Upper lobe of left lung (tissue), 6 donors: ENCODE measurements around the gene MAP2K5. TPM values are rescaled to one million over a fixed set of nuclear protein-coding genes. Genes with fewer than 3 reads are reported as not detected.

ENCODE experiments used
- ATAC-seq, 2 donors: fragments of 200-7000 bp; cut with Tn5 transposase; one replicate each; pipeline ENCODE4 v1.9.1; 2022; ENCODE audit warnings: mild to moderate bottlenecking in 2 of 2, moderate library complexity in 2 of 2; ENCODE audit not compliant: low FRiP score in 2 of 2
- DNase-seq, 2 donors: peaks; one replicate each; pipeline ENCODE4 v3.0.0-alpha.2; 2019 to 2020
- H3K27ac ChIP-seq, 4 donors: fragments of 200-600 bp; sonication (generic); one replicate each; pipeline ENCODE4 v1.5.1; 2016 to 2019
- H3K27me3 ChIP-seq, 4 donors: fragments of 200-600 bp; sonication (generic); one replicate each; pipeline ENCODE4 v1.5.1; 2017 to 2019
- H3K36me3 ChIP-seq, 4 donors: fragments of 200-600 bp; sonication (generic); one replicate each; pipeline ENCODE4 v1.5.1; 2016 to 2019
- H3K4me1 ChIP-seq, 4 donors: fragments of 200-600 bp; sonication (generic); one replicate each; pipeline ENCODE4 v1.5.1; 2018 to 2019
- H3K4me3 ChIP-seq, 4 donors: fragments of 200-600 bp; sonication (generic); one replicate each; pipeline ENCODE4 v1.5.1; 2017 to 2019; ENCODE audit warnings: mild to moderate bottlenecking in 2 of 4, moderate library complexity in 1 of 4
- H3K9me3 ChIP-seq, 4 donors: fragments of 200-600 bp; sonication (generic); one replicate each; pipeline ENCODE4 v1.5.1; 2018 to 2019
- EP300 ChIP-seq, 4 donors: sonication (generic); formaldehyde crosslinking; IDR thresholded peaks; one replicate each; pipeline ENCODE4 v1.5.1; 2017; ENCODE audit warnings: antibody characterized with exemption in 4 of 4, control low read depth in 2 of 4
- POLR2A ChIP-seq, 4 donors: fragments of 450-650 bp; IDR thresholded peaks; one replicate each; pipeline ENCODE4 v1.5.1; 2016 to 2017; ENCODE audit warnings: antibody characterized with exemption in 4 of 4, mild to moderate bottlenecking in 2 of 4
- POLR2AphosphoS5 ChIP-seq, 2 donors: sonication (generic); formaldehyde crosslinking; IDR thresholded peaks; one replicate each; pipeline ENCODE4 v1.5.1; 2017; ENCODE audit warnings: antibody characterized with exemption in 2 of 2
- WGBS, 2 donors: methylation state at CpG; one replicate each; pipeline ENCODE4 v1.1.5; 2017 to 2018; 5-methylcytosine and 5-hydroxymethylcytosine counted together
- total RNA-seq, 6 donors: library from RNA; depleted of rRNA in 4 of 6; stranded (reverse); fragments of >200 nt in 4 of 6; gene quantifications; one replicate each; pipeline versions ENCODE4 v1.1.0 to v1.2.1, GENCODE V29; 2016 to 2021
- TF ChIP-seq, protein P1 (sequence below), 6 experiments: fragments of 450-650 bp in 4 of 6; fragments of 200-600 bp in 2 of 6; sonication (generic) in 2 of 6; IDR thresholded peaks; one replicate each; pipeline ENCODE4 v1.5.1; 2016 to 2019; ENCODE audit warnings: antibody characterized with exemption in 6 of 6
- donor health status: DM: no; HTN: no; CAD: no; lungs with moderate emphysema.
- donor health status: DM: no; HTN: yes; CAD: no; lungs with severe emphysema.

Gene MAP2K5
- total RNA-seq, 6 donors from 2014 or later: 7.8 to 25.6 (median 16.0) TPM

DNA sequence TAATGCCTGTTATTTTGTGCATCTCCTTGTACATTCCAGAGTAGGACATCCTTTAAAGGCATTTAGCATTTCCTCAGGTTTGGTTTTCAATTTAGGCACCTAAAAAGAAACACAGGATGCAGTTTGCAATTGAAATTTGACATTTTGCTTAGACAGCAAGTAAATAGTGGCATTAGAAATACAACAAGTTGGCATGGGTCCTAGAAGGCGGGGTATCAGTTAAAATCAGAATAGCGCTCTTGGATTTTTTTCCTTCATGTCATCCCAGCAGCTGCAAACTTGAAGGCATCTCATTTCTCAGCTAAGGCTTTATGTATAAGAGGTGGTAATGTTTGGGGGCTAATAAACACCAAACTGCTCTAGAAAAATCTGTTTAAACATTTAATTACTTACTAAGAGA is 235.3 kb downstream of the MAP2K5 start:
- Histone ChIP-seq H3K4me3 (no peak overlapping the region), H3K27ac (no peak overlapping the region), H3K27me3 (no peaks in the 10 kb centered on the region), H3K4me1 (no peaks in the 10 kb centered on the region), H3K9me3 (no peaks in the 10 kb centered on the region), H3K36me3 (peaks cover 0 to 3% (median under 1%) of the 10 kb centered on the region in 4 donors)
- DNase-seq: no peak
- TF ChIP-seq EP300 (IDR thresholded peaks at IDR 0.05) (no peak), POLR2A (IDR thresholded peaks at IDR 0.05) (no peak)
- no peak for ATAC-seq
- 58 to 66% methylated on average over 2 of the region's 2 CpGs for WGBS, 2 donors

DNA sequence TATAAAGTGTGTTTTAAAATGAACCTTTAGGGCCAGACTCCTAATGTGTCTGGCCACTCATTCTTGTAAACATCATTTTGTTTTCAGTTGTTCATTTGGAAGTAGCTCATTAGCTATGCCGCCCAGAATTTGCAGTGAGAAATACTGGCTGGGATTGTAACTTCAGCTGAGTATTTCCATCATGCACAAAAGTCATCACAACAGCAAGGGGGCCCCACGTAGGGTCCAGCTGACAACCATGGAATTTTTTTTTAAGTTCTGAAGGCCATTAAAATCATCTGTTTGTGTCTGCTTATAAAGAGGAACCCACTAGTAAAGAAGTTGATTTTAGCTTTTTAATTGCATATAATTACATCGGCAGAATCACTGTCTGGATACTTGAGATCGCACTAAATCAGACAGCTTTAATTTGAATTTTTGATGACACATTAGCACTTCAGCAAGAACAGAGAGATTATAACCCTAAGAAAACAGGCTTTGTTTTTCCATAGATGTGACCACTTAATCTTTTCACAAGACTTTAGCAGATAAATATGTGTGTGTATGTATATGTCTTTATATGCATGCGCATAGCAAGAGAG is 236.6 kb downstream of the MAP2K5 start:
- no peak overlapping the region for H3K4me3 ChIP-seq
- no peaks in the 10 kb centered on the region for H3K4me1 ChIP-seq
- no peak for ATAC-seq
- H3K36me3 ChIP-seq: peaks cover 0 to 9% (median 3%) of the 10 kb centered on the region in 4 donors
- 78 to 86% methylated on average over 5 of the region's 5 CpGs for WGBS, 2 donors
- no peak for DNase-seq
- H3K27me3 ChIP-seq: no peaks in the 10 kb centered on the region
- no peaks in the 10 kb centered on the region for H3K9me3 ChIP-seq
- TF ChIP-seq, protein P1, sequence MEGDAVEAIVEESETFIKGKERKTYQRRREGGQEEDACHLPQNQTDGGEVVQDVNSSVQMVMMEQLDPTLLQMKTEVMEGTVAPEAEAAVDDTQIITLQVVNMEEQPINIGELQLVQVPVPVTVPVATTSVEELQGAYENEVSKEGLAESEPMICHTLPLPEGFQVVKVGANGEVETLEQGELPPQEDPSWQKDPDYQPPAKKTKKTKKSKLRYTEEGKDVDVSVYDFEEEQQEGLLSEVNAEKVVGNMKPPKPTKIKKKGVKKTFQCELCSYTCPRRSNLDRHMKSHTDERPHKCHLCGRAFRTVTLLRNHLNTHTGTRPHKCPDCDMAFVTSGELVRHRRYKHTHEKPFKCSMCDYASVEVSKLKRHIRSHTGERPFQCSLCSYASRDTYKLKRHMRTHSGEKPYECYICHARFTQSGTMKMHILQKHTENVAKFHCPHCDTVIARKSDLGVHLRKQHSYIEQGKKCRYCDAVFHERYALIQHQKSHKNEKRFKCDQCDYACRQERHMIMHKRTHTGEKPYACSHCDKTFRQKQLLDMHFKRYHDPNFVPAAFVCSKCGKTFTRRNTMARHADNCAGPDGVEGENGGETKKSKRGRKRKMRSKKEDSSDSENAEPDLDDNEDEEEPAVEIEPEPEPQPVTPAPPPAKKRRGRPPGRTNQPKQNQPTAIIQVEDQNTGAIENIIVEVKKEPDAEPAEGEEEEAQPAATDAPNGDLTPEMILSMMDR (IDR thresholded peaks at IDR 0.05): no peak
- TF ChIP-seq POLR2A (IDR thresholded peaks at IDR 0.05): no peak
- TF ChIP-seq EP300 (IDR thresholded peaks at IDR 0.05): no peak
- TF ChIP-seq POLR2AphosphoS5 (IDR thresholded peaks at IDR 0.05): no peak
- H3K27ac ChIP-seq: no peak overlapping the region

DNA sequence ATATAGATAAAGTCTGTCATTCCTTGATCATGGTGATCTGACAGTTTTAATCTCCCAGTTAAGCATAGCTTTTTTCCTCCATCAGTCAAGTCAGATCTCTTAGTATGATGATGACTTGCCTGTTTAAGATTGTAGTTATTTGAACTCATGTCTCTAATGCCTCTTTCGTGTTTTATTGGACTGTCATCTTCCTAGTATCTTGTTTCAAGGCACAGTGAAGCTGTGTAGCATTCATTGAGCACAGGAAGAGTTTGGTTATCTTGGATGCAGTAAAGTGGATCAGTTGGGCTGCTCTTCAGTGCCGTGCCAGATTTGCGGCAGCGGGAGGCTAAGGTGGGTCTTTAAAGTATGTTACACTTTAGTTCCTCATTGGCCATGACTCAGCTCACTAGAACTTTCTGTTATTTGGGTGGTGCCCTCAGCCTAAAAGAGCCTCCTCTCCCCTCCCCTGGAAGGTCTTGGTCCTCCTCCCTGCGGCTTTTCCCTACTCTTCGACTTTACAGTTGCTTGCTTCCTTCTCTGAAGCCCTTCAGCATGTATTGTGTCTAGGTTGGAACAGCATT is 237.1 kb downstream of the MAP2K5 start:
- TF ChIP-seq EP300 (IDR thresholded peaks at IDR 0.05) (no peak), POLR2AphosphoS5 (IDR thresholded peaks at IDR 0.05) (no peak), POLR2A (IDR thresholded peaks at IDR 0.05) (no peak)
- TF ChIP-seq, protein P1 (IDR thresholded peaks at IDR 0.05): no peak
- no peak for DNase-seq
- 70 to 80% methylated on average over 6 of the region's 6 CpGs for WGBS, 2 donors
- peak in 1 of 2 donors; percentile 45 for ATAC-seq
- no peak overlapping the region for H3K27ac ChIP-seq
- H3K36me3 ChIP-seq: peaks cover 0 to 9% (median 3%) of the 10 kb centered on the region in 4 donors
- no peaks in the 10 kb centered on the region for H3K27me3 ChIP-seq
- H3K4me3 ChIP-seq: no peak overlapping the region
- H3K9me3 ChIP-seq: no peaks in the 10 kb centered on the region
- H3K4me1 ChIP-seq: no peaks in the 10 kb centered on the region

DNA sequence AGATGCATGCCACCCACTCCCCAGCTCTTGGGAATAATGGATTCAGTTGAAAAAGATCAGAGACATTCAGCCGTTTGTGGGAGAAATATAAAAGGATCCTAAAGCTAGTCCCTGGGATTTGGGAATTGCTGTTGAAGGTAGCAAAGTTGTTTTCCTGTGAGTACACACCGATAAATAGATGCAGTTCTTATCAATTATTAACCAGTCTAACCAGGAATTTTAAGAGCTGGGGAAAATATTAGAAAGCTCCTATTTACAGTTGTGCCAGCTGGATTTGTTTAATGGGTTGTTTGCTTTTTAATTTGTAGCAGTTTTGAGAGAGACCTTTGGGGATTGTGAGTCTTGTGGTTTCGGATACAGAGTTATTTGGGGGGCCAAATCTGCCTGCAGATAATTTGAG is 238.6 kb downstream of the MAP2K5 start:
- TF ChIP-seq POLR2A (IDR thresholded peaks at IDR 0.05): no peak
- TF ChIP-seq, protein P1 (IDR thresholded peaks at IDR 0.05): no peak
- no peak for TF ChIP-seq EP300 (IDR thresholded peaks at IDR 0.05)
- no peak for TF ChIP-seq POLR2AphosphoS5 (IDR thresholded peaks at IDR 0.05)
- Histone ChIP-seq H3K27me3 (no peaks in the 10 kb centered on the region), H3K4me1 (no peaks in the 10 kb centered on the region), H3K36me3 (peaks cover 0 to 12% (median 3%) of the 10 kb centered on the region in 4 donors), H3K9me3 (no peaks in the 10 kb centered on the region), H3K27ac (no peak overlapping the region), H3K4me3 (no peak overlapping the region)
- no peak for DNase-seq
- WGBS, 2 donors: 84 to 92% methylated on average over 3 of the region's 3 CpGs
- ATAC-seq: no peak

DNA sequence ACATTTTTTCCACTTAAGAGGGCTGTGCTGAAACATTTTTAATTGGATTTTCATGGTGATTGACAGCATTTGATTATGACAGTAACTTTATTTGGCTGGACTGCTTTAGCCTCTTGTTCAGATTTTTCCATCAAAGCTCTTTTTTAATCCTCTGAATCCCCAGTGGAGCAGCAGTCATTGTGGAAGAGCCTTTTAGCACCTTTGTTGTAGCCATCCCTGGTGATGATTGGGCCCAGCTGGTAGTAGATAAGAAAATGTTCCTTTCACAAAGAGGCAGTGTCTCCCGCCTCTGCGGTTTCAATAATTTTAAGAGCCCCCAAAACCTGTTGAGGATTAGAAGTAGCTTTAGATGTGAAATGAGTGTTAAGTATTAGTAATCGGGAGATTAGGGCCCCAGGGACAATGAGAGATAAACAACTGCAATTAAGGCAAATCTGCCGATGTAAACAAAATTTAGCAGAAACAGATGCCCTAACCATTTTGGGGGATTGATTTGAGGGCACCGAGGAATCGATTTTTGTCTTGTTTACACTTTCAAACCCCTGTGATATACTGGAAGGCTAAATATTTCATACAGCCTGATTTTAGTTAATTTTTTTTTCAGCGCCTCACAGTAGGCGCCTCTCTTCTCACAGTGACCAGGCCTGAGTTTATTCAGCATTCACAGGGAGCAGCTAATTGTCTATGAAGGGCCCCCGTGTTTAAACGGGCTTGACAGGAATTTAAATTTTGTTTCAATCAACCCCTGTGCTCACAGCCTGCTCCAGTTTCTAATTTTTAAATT is 239.6 kb downstream of the MAP2K5 start:
- Histone ChIP-seq H3K36me3 (peaks cover 0 to 12% (median 3%) of the 10 kb centered on the region in 4 donors), H3K9me3 (no peaks in the 10 kb centered on the region), H3K27me3 (no peaks in the 10 kb centered on the region), H3K4me3 (no peak overlapping the region), H3K27ac (no peak overlapping the region), H3K4me1 (no peaks in the 10 kb centered on the region)
- DNase-seq (no peak), ATAC-seq (no peak)
- 79 to 83% methylated on average over 10 of the region's 10 CpGs for WGBS, 2 donors
- no peak for TF ChIP-seq POLR2A (IDR thresholded peaks at IDR 0.05)
